GM15510 (cell line): ENCODE data around the gene CYS1.

Source experiments
- POLR2A ChIP-seq: IDR thresholded peaks from 3 replicates; pipeline ENCODE4 v1.6.1; 2011; ENCODE audit warnings: borderline replicate concordance; ENCODE audit not compliant: insufficient read length; ENCODE audit errors: extremely low read depth

CYS1 gene

GRCh38 chr2:10062931-10063365 lies 17.3 kb downstream of the CYS1 start:
- no peak for TF ChIP-seq POLR2A

- TF ChIP-seq POLR2A, result no peak
Observed at GRCh38 chr2:10061221-10061925, 18.8 kb downstream of the CYS1 start.

- no peak for TF ChIP-seq POLR2A
Observed at GRCh38 chr2:10059552-10060335, 20.5 kb downstream of the CYS1 start.

- TF ChIP-seq POLR2A, result no peak
Observed at GRCh38 chr2:10059016-10059351, 21.2 kb downstream of the CYS1 start.

GRCh38 chr2:10058251-10059015 lies 21.8 kb downstream of the CYS1 start:
- TF ChIP-seq POLR2A, result no peak

GRCh38 chr2:10057231-10058107 lies 22.7 kb downstream of the CYS1 start:
- no peak for TF ChIP-seq POLR2A

GRCh38 chr2:10056439-10056838 lies 23.8 kb downstream of the CYS1 start:
- no peak for TF ChIP-seq POLR2A

- no peak for TF ChIP-seq POLR2A
Observed at GRCh38 chr2:10054976-10055375, 25.2 kb downstream of the CYS1 start.

GRCh38 chr2:10054424-10054823 lies 25.8 kb downstream of the CYS1 start:
- no peak for TF ChIP-seq POLR2A

GRCh38 chr2:10053351-10053750 lies 26.9 kb downstream of the CYS1 start:
- TF ChIP-seq POLR2A, result no peak

GRCh38 chr2:10052216-10052615 lies 28.0 kb downstream of the CYS1 start:
- no peak for TF ChIP-seq POLR2A

GRCh38 chr2:10048501-10049171 lies 31.6 kb downstream of the CYS1 start:
- TF ChIP-seq POLR2A, result no peak

GRCh38 chr2:10047616-10048500 lies 32.4 kb downstream of the CYS1 start:
- TF ChIP-seq POLR2A, result no peak
